ENCODE data around the gene TTC28.

GRCh38 chr22:28017558-28017820 lies 662.2 kb downstream of the TTC28 start:
- no peak for TF ChIP-seq CTCF (IDR thresholded peaks at IDR 0.05)
- no peak for TF ChIP-seq EZH2 (IDR thresholded peaks at IDR 0.05)
- no peak for TF ChIP-seq EZH2phosphoT487 (IDR thresholded peaks at IDR 0.05)
